Measurements from ENCODE around the gene CAMK4. TPM values are rescaled to one million over a fixed set of nuclear protein-coding genes. Genes with fewer than 3 reads are reported as not detected.

The CAMK4 gene
- total RNA-seq, 1 experiment from 2014 or later: 6.3 TPM

DNA sequence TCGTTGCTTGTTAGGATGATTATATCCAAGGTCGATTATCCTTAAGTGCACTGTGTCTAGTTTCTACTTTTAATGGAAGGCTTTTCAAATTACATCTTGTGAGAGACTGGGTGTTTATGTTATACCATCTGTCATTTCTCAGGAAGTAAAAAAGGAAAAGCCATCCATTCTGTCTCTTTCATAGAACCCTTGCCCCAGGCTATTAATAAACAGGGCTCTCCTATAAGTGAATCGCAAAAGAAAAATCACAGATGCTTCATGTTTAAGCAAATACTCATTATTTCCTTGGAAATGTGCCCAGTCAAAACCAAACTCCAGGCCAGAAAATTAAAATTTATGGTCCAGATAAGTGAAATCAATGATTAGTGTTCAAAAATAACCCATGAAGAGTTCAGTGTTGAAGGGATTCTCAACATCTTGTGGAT lies 230.0 kb downstream of the CAMK4 start:
- Histone ChIP-seq H3K56ac (ENCODE audit: insufficient read length, low read depth, low read length) (no peak overlapping the region), H2BK20ac (ENCODE audit: low read depth, low read length, poor library complexity, severe bottlenecking) (no peak overlapping the region), H3K4me1 (ENCODE audit: insufficient read depth, low read length) (no peaks in the 10 kb centered on the region), H3T11ph (ENCODE audit: low read length) (no peak overlapping the region), H3K27me3 (ENCODE audit: insufficient read depth, low read length) (no peaks in the 10 kb centered on the region), H4K5ac (ENCODE audit: insufficient read length, low read depth, low read length) (no peak overlapping the region), H3K79me2 (ENCODE audit: insufficient read depth, low read length) (no peaks in the 10 kb centered on the region), H3K4ac (ENCODE audit: low read depth, low read length) (no peak overlapping the region), H4K8ac (replicated peaks; ENCODE audit: insufficient read length, low read depth, low read length) (no peak overlapping the region), H3K23me2 (ENCODE audit: insufficient read length, low read depth, low read length, poor library complexity, severe bottlenecking) (no peaks in the 10 kb centered on the region), H3K79me1 (ENCODE audit: insufficient read depth, low read depth, low read length, poor library complexity, severe bottlenecking) (no peaks in the 10 kb centered on the region), H2BK12ac (ENCODE audit: insufficient read length, low read depth, low read length) (no peak overlapping the region), H4K20me1 (ENCODE audit: control insufficient read depth, insufficient read depth, insufficient read length) (no peaks in the 10 kb centered on the region), H2BK5ac (ENCODE audit: insufficient read length, low read length) (no peak overlapping the region), H2BK120ac (ENCODE audit: low read depth, low read length, poor library complexity, severe bottlenecking) (no peak overlapping the region), H3K4me2 (ENCODE audit: insufficient read depth, insufficient read length, low read length) (no peak overlapping the region), H3K9ac (ENCODE audit: extremely low read depth, insufficient read length, low read length) (no peak overlapping the region), H3K23ac (ENCODE audit: insufficient read length, low read depth, low read length) (no peak overlapping the region), H3K18ac (ENCODE audit: insufficient read length, low read depth, low read length) (no peak overlapping the region), H4K91ac (ENCODE audit: insufficient read length, low read depth, low read length) (no peak overlapping the region), H2BK15ac (ENCODE audit: low read depth, low read length) (no peak overlapping the region), H3K14ac (ENCODE audit: insufficient read depth, low read length) (no peak overlapping the region), H2AFZ (ENCODE audit: low read length) (no peak overlapping the region), H3K27ac (ENCODE audit: insufficient read length, low read depth, low read length) (no peak overlapping the region), H2AK5ac (ENCODE audit: insufficient read length, low read length) (no peak overlapping the region), H3K9me3 (ENCODE audit: control insufficient read depth, low read depth, low read length) (no peaks in the 10 kb centered on the region)
- TF ChIP-seq, protein P1, sequence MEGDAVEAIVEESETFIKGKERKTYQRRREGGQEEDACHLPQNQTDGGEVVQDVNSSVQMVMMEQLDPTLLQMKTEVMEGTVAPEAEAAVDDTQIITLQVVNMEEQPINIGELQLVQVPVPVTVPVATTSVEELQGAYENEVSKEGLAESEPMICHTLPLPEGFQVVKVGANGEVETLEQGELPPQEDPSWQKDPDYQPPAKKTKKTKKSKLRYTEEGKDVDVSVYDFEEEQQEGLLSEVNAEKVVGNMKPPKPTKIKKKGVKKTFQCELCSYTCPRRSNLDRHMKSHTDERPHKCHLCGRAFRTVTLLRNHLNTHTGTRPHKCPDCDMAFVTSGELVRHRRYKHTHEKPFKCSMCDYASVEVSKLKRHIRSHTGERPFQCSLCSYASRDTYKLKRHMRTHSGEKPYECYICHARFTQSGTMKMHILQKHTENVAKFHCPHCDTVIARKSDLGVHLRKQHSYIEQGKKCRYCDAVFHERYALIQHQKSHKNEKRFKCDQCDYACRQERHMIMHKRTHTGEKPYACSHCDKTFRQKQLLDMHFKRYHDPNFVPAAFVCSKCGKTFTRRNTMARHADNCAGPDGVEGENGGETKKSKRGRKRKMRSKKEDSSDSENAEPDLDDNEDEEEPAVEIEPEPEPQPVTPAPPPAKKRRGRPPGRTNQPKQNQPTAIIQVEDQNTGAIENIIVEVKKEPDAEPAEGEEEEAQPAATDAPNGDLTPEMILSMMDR (conservative IDR thresholded peaks at IDR 0.05): no peak
- DNase-seq: no peak
- Mint-ChIP-seq H3K36me3 (ENCODE audit: insufficient read depth in 1 of 3, low read depth in 3 of 3) (no peaks in the 10 kb centered on the region), H3K4me1 (0 out of 4 replicates have a peak, but pooled peaks cover 0 to 4% of the 10 kb centered on the region in 2 experiments), H3K9me3 (no peaks in the 10 kb centered on the region), H3K27ac (no peak overlapping the region), H3K4me3 (no peak overlapping the region), H3K27me3 (ENCODE audit: low read depth) (no peaks in the 10 kb centered on the region)
- WGBS (ENCODE audit: extremely low coverage, insufficient read length, low lambda C conversion rate): no CpG with 5 or more reads among the region's 3 CpGs
